Mucosa of descending colon (tissue), 3 donors: Measurements from ENCODE around the gene RAB38. TPM values are rescaled to one million over a fixed set of nuclear protein-coding genes. Genes with fewer than 3 reads are reported as not detected.

ENCODE experiments used
- ATAC-seq: fragments of 200-7000 bp; cut with Tn5 transposase; one replicate; pipeline ENCODE4 v1.9.1; 2020; ENCODE audit warnings: mild to moderate bottlenecking, moderate library complexity
- DNase-seq, 3 donors: peaks; one replicate each; pipeline ENCODE4 v3.0.0-alpha.2; 2020
- H3K36me3 ChIP-seq: fragments of 200-600 bp; one replicate; pipeline ENCODE4 v1.8.0; 2021; ENCODE audit warnings: low read depth, mild to moderate bottlenecking
- H3K4me1 ChIP-seq: fragments of 200-600 bp; one replicate; pipeline ENCODE4 v1.8.0; 2021; ENCODE audit warnings: low read depth, mild to moderate bottlenecking
- H3K4me3 ChIP-seq: fragments of 200-600 bp; one replicate; pipeline ENCODE4 v1.8.0; 2021; ENCODE audit warnings: mild to moderate bottlenecking
- H3K9me3 ChIP-seq: fragments of 200-600 bp; one replicate; pipeline ENCODE4 v1.8.0; 2021; ENCODE audit warnings: mild to moderate bottlenecking
- intact Hi-C, 2 donors: fragments of 100-400 bp; cut with DNase I in 1 of 2; cut with micrococcal nuclease in 1 of 2; formaldehyde crosslinking; loops; one replicate each; pipeline versions ENCODE4 v1.11.0 to v1.11.1; 2022; cut with DNase I, micrococcal nuclease
- total RNA-seq, 3 donors: library from RNA; stranded (reverse); fragmentation: NEBNext Ultra II Directional in 2 of 3; extraction: Animal tissue kit (Norgen Biotek cat#: 25700) in 2 of 3; gene quantifications; one replicate each; pipeline versions ENCODE4 v1.2.1 to v1.2.4, GENCODE V29; 2021 to 2023
- TF ChIP-seq, protein P1 (sequence below): fragments of 200-600 bp; IDR thresholded peaks from one replicate; pipeline ENCODE4 v1.8.0; 2022; ENCODE audit warnings: antibody characterized with exemption, mild to moderate bottlenecking
- donor health status: DM: no; HTN: no; CAD: no; lungs with moderate emphysema.
- donor health status: DM: no; HTN: no; CAD: no.
- donor health status: DM: no; HTN: yes; CAD: no.

The RAB38 gene
- total RNA-seq, 3 donors from 2014 or later = 0.98 to 4.1 (median 1.1) TPM

DNA sequence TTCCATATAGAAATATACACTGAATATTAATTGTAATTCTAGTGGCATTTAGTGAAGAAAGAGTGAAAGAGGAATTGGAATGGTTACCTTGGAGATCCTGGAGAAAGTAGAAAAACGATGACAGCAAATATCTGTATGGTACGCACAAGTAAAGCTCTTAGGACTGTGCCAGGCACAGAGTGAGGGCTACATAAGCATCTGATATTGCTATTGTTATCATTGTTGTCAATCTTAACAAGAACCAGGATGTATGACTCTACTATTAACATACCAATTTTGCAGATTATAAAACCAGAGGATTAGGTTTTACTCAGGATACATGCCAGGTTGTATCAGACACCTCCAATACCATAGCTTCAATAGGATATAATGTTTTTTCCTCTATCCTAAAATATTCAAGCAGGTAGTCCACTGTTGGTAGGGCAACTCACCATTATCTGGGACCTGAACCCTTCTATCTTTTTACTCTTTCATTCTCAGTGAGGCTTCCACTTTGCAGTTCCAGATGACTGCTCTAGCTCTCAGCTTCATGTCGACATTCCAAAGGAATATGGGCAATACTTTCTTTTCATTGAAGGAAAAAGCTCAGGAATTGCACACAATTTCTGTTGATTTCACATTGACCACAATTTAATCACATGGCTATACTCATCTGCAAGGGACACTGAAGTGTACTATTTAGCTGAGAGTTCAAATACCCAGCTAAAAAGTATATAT, 73.2 kb downstream of the RAB38 start:
- intact Hi-C loops = no loop called here
- H3K36me3 ChIP-seq = no peaks in the 10 kb centered on the region
- peaks cover 6% of the 10 kb centered on the region for H3K4me1 ChIP-seq
- H3K9me3 ChIP-seq = no peaks in the 10 kb centered on the region
- ATAC-seq (no peak), DNase-seq (no peak)
- H3K4me3 ChIP-seq = no peak overlapping the region
- TF ChIP-seq, protein P1, sequence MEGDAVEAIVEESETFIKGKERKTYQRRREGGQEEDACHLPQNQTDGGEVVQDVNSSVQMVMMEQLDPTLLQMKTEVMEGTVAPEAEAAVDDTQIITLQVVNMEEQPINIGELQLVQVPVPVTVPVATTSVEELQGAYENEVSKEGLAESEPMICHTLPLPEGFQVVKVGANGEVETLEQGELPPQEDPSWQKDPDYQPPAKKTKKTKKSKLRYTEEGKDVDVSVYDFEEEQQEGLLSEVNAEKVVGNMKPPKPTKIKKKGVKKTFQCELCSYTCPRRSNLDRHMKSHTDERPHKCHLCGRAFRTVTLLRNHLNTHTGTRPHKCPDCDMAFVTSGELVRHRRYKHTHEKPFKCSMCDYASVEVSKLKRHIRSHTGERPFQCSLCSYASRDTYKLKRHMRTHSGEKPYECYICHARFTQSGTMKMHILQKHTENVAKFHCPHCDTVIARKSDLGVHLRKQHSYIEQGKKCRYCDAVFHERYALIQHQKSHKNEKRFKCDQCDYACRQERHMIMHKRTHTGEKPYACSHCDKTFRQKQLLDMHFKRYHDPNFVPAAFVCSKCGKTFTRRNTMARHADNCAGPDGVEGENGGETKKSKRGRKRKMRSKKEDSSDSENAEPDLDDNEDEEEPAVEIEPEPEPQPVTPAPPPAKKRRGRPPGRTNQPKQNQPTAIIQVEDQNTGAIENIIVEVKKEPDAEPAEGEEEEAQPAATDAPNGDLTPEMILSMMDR = no peak

DNA sequence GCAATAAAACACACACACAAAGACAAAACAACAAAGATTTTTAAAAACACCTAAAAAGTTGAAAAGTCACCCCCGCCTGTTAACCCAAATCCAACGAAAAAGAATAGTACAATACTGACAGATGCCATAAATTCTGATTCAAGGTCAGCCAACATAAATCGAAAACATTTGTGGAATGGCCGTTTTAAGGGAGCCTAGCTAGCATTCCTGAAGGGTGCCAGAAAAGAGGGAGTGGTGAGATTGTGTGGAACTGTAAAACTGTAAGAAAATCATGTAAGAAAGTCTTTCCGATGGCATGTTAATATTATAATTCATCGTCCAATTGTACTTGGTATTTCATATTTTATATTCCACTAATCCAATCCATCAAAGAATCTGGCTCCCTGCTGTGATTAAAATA, 75.1 kb downstream of the RAB38 start:
- H3K4me1 ChIP-seq = peaks cover 6% of the 10 kb centered on the region
- DNase-seq = no peak
- no peak for ATAC-seq
- intact Hi-C loops = no loop called here
- no peak overlapping the region for H3K4me3 ChIP-seq
- TF ChIP-seq, protein P1 = no peak
- no peaks in the 10 kb centered on the region for H3K9me3 ChIP-seq
- H3K36me3 ChIP-seq = no peaks in the 10 kb centered on the region

DNA sequence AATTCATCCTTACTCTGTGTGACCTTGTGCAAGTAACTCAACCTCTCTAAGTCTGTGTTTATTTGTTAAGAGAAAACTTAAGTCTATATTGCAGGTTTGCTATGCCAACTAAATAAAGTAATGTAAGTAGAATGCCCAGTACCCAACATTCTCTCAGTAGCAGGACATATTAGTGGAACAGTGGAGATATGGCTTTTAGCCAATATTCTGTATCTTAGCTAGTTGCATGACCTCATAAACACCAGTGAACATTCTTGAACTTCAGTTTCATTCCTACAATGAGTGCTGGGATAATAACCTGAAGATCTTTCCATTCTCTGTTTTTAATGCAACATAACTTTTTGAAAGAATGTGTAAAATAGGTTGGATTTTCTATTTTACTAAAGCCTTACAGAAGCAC, 77.0 kb downstream of the RAB38 start:
- TF ChIP-seq, protein P1 = no peak
- no peak overlapping the region for H3K4me3 ChIP-seq
- H3K9me3 ChIP-seq = no peaks in the 10 kb centered on the region
- H3K4me1 ChIP-seq = no peaks in the 10 kb centered on the region
- no peaks in the 10 kb centered on the region for H3K36me3 ChIP-seq
- intact Hi-C loops = no loop called here
- DNase-seq (no peak), ATAC-seq (no peak)

DNA sequence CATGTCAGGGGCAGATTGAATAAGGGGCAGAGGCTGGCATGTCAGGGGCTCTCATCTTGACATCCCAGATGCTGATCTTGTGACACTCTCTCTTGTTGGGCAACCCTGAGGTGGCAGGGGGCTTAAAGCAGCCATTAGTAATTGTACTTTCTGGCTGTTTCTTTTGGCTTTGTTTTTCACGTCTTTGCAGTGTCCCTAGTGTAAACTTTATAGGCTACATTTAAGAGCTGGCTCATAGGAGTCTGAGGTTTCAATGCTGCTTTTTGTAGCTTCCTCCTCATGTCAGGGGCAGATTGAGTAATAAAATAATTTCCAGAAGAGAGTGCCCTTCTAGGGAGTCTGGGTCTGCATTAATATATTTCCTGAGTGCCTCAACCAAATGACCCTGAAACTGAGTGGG, 86.1 kb downstream of the RAB38 start:
- intact Hi-C loops = no loop called here
- no peak for DNase-seq
- Histone ChIP-seq H3K4me1 (no peaks in the 10 kb centered on the region), H3K36me3 (no peaks in the 10 kb centered on the region), H3K9me3 (no peaks in the 10 kb centered on the region), H3K4me3 (no peak overlapping the region)
- no peak for ATAC-seq
- TF ChIP-seq, protein P1 = no peak

DNA sequence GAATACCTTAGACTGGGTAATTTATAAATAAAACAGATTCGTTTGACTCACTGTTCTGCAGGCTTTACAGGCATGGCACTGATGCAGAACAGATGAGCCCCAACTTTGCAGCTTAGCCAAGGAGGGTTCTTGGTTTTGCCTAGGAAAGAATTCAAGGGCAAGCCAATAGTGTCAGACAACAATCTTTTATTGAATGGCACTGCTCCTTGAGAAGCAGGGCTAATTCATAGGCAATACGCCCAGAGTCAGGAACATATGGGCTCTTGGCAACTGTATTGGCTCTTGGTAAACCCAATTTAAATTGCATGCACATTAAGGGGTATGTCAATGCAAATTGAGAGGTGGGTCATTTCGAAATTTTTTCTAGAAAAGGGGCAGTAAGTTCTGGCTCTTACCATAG, 87.9 kb downstream of the RAB38 start:
- no peaks in the 10 kb centered on the region for H3K36me3 ChIP-seq
- intact Hi-C loops = no loop called here
- TF ChIP-seq, protein P1 = no peak
- H3K4me3 ChIP-seq = no peak overlapping the region
- DNase-seq = no peak
- no peaks in the 10 kb centered on the region for H3K4me1 ChIP-seq
- no peaks in the 10 kb centered on the region for H3K9me3 ChIP-seq
- no peak for ATAC-seq

DNA sequence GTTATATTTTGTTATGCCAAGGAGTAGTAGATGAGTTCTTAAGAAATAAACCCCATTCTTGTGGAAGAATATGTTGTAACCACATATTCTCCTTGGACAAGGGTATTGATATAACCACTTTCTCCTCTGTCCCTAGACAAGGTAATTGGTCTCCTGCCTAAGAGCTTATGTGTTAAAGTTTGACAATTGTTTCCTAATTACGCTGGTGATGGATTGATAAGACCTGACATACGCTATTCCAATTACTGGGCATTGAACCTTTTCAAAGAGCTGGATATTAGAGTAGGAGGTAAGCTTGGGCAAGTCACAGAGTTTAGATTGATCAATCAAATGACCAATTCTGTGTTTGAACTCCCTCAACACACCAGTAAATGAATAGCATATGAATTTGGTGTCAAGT, 88.9 kb downstream of the RAB38 start:
- Histone ChIP-seq H3K4me1 (no peaks in the 10 kb centered on the region), H3K9me3 (no peaks in the 10 kb centered on the region), H3K4me3 (no peak overlapping the region), H3K36me3 (no peaks in the 10 kb centered on the region)
- DNase-seq = no peak
- ATAC-seq = no peak
- TF ChIP-seq, protein P1 = no peak
- intact Hi-C loops = no loop called here
